ENCODE measurements around the gene IFRD2. TPM values are rescaled to one million over a fixed set of nuclear protein-coding genes. Genes with fewer than 3 reads are reported as not detected.
A peak's percentile ranks its signal among the peaks of the same experiment; 100 is the strongest.

IFRD2 gene
- total and polyA plus RNA-seq, 2 of the 13 experiments (the other 11 are each of a cell fraction or from before 2014, with no cell fraction given): 32.8 to 96.1 TPM

DNA sequence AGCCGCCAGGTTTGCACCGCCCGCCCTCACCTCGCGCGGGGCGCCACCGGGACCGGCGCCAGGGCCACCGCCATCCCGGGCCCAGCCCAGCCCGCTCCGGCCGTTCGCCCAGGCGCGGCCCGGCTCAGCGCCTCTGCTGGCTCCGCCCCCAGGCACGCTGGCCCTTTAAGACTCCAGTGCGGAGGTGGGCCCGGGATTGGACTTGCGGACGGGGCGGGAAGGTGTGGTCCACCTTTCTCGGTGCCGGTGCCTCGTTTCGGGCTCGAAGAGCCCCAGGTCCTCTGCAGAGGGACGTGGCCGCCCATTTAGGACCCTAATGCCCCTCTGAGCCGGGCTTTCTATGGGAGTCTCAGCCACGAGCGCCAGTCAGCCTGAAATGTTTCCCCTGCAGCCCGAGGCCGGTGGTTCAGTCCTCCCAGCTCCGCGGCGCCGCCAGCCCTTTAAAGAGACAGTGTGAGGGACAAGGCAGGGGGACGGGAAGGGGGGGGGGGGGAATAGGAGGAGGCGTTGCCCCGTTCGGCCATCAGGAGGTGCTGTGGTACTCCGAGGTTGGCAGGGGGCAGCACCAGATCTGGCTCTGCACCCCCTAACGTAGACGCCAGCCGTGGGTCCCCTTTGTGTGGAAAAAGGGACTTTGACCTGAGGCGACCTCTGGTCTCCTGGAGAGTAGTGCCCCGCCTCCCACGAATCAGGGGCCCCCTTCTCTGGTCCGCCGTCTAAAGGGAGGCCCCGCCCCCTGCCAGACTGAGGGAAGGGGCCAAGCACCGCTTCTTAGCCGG is 29.3 kb upstream of the IFRD2 start (continued):
- TF ChIP-seq NCOA5 (CRISPR knock-in tag; IDR thresholded peaks at IDR 0.05) (no peak), KLF13 (CRISPR knock-in tag; IDR thresholded peaks at IDR 0.05) (no peak), ARNT2 (CRISPR knock-in tag; IDR thresholded peaks at IDR 0.05; ENCODE audit: low read depth) (no peak; the same call in 1 of the 2 replicates), MIXL1 (CRISPR knock-in tag; IDR thresholded peaks at IDR 0.05) (no peak), PCBP1 (IDR thresholded peaks at IDR 0.05; ENCODE audit: borderline replicate concordance, low read depth, low read length) (peak; percentile 97), CC2D1A (CRISPR knock-in tag; IDR thresholded peaks at IDR 0.05) (no peak), SNAPC2 (CRISPR knock-in tag; IDR thresholded peaks at IDR 0.05) (no peak), RAD21 (CRISPR knock-in tag; IDR thresholded peaks at IDR 0.05) (peak; percentile 63), POLR2AphosphoS5 (IDR thresholded peaks at IDR 0.05; ENCODE audit: low read depth, low read length) (peak; percentile 50), KMT2A (CRISPR knock-in tag; IDR thresholded peaks at IDR 0.05) (0 out of 2 replicates have a peak, but pooled peaks have one; percentile 28), BRD4 (CRISPR knock-in tag; IDR thresholded peaks at IDR 0.05) (no peak), SETDB1 (CRISPR knock-in tag; IDR thresholded peaks at IDR 0.05; ENCODE audit: borderline replicate concordance) (no peak), ZNF143 (CRISPR knock-in tag; IDR thresholded peaks at IDR 0.05) (peak; percentile 6; the same call in 1 of the 2 replicates), THYN1 (CRISPR knock-in tag; IDR thresholded peaks at IDR 0.05; ENCODE audit: borderline replicate concordance, low read depth) (no peak), NR1H2 (CRISPR knock-in tag; IDR thresholded peaks at IDR 0.05; ENCODE audit: borderline replicate concordance, low read depth) (no peak), ZNF451 (CRISPR knock-in tag; IDR thresholded peaks at IDR 0.05) (0 out of 2 replicates have a peak, but pooled peaks have one; percentile 14), HOXA9 (CRISPR knock-in tag; IDR thresholded peaks at IDR 0.05; ENCODE audit: borderline replicate concordance) (no peak)
- TF ChIP-seq, protein P1, sequence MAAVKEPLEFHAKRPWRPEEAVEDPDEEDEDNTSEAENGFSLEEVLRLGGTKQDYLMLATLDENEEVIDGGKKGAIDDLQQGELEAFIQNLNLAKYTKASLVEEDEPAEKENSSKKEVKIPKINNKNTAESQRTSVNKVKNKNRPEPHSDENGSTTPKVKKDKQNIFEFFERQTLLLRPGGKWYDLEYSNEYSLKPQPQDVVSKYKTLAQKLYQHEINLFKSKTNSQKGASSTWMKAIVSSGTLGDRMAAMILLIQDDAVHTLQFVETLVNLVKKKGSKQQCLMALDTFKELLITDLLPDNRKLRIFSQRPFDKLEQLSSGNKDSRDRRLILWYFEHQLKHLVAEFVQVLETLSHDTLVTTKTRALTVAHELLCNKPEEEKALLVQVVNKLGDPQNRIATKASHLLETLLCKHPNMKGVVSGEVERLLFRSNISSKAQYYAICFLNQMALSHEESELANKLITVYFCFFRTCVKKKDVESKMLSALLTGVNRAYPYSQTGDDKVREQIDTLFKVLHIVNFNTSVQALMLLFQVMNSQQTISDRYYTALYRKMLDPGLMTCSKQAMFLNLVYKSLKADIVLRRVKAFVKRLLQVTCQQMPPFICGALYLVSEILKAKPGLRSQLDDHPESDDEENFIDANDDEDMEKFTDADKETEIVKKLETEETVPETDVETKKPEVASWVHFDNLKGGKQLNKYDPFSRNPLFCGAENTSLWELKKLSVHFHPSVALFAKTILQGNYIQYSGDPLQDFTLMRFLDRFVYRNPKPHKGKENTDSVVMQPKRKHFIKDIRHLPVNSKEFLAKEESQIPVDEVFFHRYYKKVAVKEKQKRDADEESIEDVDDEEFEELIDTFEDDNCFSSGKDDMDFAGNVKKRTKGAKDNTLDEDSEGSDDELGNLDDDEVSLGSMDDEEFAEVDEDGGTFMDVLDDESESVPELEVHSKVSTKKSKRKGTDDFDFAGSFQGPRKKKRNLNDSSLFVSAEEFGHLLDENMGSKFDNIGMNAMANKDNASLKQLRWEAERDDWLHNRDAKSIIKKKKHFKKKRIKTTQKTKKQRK (IDR thresholded peaks at IDR 0.05; ENCODE audit: low read length): no peak
- TF ChIP-seq, protein P2, sequence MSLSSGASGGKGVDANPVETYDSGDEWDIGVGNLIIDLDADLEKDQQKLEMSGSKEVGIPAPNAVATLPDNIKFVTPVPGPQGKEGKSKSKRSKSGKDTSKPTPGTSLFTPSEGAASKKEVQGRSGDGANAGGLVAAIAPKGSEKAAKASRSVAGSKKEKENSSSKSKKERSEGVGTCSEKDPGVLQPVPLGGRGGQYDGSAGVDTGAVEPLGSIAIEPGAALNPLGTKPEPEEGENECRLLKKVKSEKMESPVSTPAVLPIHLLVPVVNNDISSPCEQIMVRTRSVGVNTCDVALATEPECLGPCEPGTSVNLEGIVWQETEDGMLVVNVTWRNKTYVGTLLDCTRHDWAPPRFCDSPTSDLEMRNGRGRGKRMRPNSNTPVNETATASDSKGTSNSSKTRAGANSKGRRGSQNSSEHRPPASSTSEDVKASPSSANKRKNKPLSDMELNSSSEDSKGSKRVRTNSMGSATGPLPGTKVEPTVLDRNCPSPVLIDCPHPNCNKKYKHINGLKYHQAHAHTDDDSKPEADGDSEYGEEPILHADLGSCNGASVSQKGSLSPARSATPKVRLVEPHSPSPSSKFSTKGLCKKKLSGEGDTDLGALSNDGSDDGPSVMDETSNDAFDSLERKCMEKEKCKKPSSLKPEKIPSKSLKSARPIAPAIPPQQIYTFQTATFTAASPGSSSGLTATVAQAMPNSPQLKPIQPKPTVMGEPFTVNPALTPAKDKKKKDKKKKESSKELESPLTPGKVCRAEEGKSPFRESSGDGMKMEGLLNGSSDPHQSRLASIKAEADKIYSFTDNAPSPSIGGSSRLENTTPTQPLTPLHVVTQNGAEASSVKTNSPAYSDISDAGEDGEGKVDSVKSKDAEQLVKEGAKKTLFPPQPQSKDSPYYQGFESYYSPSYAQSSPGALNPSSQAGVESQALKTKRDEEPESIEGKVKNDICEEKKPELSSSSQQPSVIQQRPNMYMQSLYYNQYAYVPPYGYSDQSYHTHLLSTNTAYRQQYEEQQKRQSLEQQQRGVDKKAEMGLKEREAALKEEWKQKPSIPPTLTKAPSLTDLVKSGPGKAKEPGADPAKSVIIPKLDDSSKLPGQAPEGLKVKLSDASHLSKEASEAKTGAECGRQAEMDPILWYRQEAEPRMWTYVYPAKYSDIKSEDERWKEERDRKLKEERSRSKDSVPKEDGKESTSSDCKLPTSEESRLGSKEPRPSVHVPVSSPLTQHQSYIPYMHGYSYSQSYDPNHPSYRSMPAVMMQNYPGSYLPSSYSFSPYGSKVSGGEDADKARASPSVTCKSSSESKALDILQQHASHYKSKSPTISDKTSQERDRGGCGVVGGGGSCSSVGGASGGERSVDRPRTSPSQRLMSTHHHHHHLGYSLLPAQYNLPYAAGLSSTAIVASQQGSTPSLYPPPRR (CRISPR knock-in tag; IDR thresholded peaks at IDR 0.05; ENCODE audit: borderline replicate concordance): peak; percentile 68
- TF ChIP-seq, protein P3, sequence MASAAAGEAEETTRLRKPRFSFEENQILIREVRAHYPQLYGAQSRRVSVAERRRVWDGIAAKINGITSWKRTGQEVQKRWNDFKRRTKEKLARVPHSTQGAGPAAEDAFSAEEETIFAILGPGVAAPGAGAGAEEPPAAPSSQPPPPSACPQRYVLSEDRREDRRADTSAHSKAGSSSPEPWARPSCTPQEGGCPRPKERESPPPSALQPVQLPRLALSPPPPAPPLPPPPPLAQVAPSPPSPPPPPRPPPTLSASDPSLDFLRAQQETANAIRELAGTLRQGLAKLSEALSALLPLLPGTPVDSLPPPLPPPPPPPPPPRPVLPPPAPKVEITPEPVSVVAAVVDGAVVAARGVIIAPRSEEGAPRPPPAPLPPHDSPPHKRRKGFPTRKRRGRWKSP (CRISPR knock-in tag; IDR thresholded peaks at IDR 0.05): 0 out of 2 replicates have a peak, but pooled peaks have one; percentile 36

Data from HepG2 (cell line).